HG03571 (cell line): ENCODE data around the gene CRP.
"Not testable (repeated sequence)": the region's sequence is repeated elsewhere in the genome, so short reads cannot be mapped to it uniquely, and the experiment has no call there.

Source experiments
- ATAC-seq: cut with Tn5 transposase; IDR thresholded peaks from one replicate; pipeline ENCODE4 v1.9.1; 2021; ENCODE audit not compliant: unreplicated experiment

CRP gene

GRCh38 chr1:159714529-159714928, at the start of gene CRP:
CRP (minus strand) TSS chr1:159714589; CDS start chr1:159714485, 104 bp downstream.
- no peak for ATAC-seq

DNA sequence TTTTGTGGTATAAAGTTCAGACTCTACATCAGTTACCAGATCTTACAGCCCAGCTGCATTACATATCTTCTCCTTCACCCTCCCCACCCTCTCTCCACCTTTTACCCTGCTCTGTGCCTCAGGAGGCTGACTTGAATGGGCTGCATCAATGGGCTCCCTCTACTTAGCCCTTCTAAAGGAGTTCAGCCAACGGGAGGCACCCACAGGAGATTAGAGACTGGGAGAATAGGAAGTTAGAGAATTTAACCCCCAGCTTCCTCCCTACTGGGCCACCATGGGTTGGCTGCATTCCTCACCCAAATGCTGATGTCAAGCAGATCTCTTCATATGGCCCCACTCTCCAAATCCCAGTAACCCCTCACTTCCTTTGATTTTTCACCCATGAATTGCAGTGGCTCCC, 49.3 kb upstream of the CRP start:
- no peak for ATAC-seq

GRCh38 chr1:159756397-159756796, 42.0 kb upstream of the CRP start:
- no peak for ATAC-seq

DNA sequence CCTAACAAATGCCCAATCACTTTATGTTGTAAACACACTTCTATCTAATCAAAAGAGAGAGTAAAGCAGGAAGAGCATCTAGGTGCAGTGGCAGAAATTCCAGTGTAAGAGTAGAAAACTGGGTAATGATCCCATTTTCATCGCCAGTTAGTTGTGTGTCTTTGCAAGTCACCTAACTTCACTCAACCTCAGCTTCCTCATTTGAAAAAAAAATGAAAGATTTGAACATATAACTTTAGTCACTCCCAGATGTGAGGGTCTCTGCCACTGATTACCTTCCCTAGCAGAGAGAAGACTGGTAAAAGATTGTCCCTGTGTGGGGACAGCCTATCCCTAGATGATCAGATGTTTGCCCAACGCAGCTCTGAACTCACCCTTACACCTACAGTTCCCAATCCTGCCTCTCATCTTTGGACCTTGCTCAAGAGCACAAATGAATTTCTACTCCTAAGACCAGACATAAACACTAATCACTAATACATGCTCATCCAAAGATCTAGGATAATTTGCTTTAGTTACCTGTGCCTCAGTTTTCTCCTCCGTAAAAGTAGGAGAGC, 41.1 kb upstream of the CRP start:
- ATAC-seq = no peak

DNA sequence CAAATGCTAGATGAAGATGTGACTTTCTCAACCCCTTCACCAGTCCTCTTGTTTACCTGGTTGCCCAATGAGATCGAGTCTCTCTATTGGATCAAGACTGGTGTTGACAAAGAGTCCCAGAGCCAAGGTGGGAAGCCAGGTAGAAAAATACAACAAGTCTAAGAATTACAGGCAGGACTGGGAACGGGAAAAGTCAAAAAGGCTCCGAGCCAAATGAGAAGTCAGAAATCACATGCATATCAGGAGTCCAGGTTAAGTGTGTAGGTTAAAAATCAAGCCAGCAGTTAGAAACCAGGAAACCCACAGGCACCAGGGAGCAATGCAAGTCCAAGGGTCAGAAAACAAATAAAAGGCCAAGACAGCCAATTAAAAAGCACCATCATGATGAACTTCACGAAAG, 39.0 kb upstream of the CRP start:
- ATAC-seq = no peak

DNA sequence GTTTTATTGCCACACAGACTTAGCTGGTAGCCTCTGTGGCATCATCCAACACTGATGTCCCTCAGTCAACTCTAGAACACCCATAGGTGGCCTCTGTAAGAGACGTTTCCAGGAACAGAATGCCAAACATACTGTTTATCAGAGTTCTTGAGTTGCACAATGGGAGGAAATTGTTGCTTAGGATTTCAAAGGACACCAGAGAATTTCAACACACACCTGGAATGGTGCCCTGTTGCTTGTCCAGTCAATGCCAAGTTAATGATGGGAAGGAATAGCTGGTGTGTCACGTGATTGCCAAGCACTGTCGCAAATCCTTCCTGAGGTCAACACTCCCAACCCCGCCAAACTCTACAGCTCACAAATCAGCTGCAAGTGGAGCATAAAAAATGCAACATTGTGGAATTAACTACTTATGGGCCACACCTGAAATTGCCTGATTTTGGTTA, 37.8 kb upstream of the CRP start:
- no peak for ATAC-seq

DNA sequence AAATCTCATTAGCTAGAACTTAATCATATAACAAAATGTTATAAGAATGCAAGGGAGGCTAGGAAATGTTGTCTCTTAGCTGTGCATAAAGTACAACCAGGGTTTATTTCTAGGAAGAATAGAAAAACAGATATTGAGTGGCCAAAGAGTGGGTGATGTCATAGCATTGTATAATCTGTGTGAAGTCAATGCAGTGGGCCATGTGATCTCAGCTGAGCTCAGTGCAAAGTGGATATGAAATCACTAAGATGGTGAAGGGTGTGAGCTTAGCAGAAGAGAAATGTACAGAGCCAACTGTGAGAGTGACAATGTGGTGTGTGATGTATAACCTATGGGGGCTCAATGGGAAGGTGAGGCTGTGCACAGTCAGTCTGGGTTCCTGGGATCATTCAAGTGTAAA, 36.6 kb upstream of the CRP start:
- no peak for ATAC-seq

GRCh38 chr1:159750621-159751020, 36.2 kb upstream of the CRP start:
- no peak for ATAC-seq

- ATAC-seq = no peak
Measured at GRCh38 chr1:159749630-159750029, 35.2 kb upstream of the CRP start.

DNA sequence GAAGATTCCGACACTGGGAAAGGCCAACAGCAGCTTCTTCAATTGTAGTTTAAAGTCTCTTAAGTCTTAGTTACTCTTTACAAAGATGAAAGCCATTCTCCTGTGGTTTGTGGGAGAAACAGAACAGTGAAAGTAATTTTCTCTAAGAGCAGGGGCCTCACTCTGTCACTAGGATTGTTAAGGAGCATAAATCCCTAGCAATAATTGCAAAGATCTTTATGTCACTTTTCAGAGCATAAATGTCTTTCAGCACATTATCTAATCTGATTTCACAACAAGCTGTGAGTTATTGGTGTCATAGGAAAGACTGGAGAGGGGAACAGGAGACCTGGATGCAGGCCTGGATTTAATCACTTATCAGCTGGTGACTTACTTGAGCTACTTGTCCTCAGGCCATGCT, 34.0 kb upstream of the CRP start:
- no peak for ATAC-seq

- ATAC-seq = no peak
Measured at GRCh38 chr1:159746666-159747065, 32.3 kb upstream of the CRP start.

DNA sequence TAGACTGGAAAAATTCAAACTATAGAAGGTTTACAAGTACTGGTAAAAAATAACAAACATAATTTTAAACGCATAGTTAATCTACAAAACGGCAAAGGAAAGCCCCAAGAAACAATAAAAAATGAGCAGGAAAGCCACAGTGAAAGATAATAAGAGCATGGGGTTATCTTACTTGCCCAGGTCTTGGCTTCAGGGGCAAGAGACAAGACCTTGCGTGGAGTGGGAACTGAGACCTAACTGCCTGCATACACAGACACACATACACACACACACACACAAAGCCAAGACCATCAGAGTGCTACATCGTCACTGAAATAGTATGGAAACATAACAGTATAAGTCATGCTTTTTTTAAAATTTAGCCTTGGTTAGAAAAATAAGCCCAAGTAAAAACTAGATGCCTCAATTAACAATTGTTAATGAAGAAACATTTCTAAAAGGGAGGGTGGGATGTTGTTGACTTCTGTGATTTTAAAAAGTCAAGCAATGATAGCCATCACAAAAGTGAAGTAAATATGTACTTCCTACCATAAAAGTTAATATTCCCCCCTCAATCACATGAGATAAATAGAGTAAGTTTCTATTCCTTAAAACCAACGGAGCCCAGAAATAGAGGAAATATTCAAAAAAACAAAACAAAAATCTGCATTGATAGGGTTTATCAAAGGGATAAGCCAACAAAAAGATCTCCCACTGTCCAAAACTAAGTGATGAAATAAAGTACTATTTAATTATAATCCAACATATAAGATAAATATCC, 29.4 kb upstream of the CRP start:
- ATAC-seq = no peak

GRCh38 chr1:159737238-159737916, 23.0 kb upstream of the CRP start:
- ATAC-seq = no peak

DNA sequence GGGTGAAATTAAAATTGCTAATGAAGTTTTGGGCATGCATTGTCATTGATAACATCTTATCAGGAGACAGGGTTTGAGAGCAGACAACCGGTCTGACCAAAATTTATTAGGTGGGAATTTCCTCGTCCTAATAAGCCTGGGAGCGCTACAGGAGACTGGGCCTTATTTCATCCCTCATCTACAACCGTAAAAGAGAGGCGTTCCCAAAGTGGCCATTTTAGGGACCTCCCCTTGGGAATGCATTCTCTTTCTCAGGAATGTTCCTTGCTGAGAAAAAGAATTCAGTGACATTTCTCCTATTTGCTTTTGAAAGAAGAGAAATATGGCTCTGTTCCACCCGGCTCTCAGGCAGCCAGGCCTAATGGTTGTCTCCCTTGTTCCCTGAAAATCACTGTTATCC, 8.8 kb upstream of the CRP start:
- not testable (repeated sequence) for ATAC-seq

DNA sequence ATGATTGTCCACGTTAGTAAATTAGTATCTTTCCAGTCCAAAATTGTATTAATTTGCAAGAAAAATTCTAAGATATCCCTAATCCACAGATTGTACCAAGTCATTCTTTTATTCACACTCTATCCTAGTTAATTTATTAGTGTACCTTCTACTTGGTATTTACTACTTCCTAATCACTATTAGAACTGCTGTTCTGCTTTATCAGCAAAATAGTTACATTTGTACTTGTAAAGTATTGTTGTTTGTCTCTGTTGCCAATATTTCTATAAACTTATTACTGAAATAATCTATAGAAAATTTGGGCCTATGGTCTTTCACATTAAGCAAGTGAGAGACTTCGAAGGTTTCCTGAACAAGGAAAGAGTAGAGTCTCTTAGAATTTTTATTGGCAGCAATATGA, 5.6 kb upstream of the CRP start:
- no peak for ATAC-seq

DNA sequence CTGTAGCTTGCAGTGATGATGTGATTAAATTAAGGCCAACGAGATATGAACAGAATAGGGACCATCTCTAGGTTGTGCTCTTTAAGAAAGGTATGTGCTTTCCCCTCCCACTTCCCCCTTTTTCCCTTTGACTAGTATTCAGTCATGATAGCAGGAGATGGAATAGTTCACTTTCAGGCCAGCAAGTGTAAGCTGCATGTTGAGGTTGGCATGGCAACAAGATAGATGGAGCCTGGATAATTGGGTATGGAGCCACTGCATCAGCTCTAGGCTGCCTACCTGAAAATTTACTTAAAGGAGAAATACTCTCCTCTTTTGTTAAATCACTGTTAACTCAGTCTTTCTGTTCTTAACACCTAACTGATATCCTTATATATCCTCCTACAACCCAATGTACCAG, 1.5 kb upstream of the CRP start:
- ATAC-seq = no peak

GRCh38 chr1:159712080-159712479, 2.3 kb downstream of the CRP start:
- ATAC-seq = no peak

DNA sequence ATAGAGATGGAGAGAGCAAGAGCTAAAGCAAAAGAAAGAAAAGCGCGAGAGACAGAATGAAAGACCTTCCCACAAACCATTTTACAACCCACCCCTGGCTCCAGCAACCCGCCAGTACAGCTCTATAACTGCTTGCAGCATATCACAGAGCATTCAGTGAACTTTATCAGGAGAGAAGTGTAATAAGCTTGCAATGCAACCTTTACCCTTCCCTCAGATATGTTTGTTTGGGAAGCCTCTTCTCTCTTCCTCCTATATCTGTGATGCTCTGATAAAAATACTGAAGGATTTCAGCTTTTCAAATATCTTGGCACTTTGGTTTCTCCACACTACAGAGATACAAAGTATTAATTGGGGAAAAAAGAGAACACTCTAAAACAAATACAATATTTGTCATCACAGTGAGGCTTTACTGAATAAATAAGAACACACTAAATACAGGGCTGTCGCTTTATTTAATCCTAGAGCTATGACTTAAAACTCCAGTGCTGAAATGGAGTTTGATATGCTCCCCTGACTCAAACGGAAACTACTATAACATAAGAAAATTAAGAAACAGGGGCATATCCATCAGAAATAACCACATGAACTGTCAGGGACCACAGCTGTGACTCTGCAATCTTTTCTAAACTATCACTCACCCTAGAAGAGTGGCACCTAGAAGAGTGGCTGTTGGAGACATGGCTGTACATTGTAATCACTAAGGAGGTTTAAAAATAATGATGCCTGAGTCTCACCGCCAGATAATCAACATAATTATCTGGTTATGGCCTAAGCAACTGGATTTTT, 6.7 kb downstream of the CRP start:
- ATAC-seq = no peak

- no peak for ATAC-seq
Measured at GRCh38 chr1:159705904-159706256, 8.5 kb downstream of the CRP start.

- no peak for ATAC-seq
Measured at GRCh38 chr1:159705251-159705903, 9.0 kb downstream of the CRP start.

DNA sequence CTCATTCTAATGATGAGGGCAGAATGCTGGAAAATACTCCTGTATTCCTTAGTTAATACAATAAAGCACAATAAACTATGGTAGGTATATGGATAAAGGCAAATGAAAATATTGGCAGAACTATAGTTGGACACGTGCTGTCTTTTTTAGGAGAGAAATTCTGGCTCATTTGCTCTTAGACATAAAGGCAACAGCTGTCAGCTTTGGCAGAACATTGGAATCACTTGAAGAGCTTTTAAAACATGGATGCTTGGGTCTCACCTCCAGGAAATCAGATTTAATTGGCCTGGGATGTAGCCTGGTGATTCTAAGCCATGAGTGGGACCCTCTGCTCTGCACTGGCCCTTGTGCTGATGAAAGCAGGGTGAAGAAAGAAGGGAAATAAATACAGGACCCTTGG, 9.9 kb downstream of the CRP start:
- ATAC-seq = no peak
